ENCODE results near the gene SRRM3.
"Not testable (repeated sequence)": the region's sequence is repeated elsewhere in the genome, so short reads cannot be mapped to it uniquely, and the experiment has no call there.

Gene SRRM3

GRCh38 chr7:76303202-76304147 lies 101.8 kb downstream of the SRRM3 start:
- FAIRE-seq (no peak), DNase-seq (ENCODE audit: insufficient read length, low spot score) (peak; percentile 69)

GRCh38 chr7:76304888-76305375 lies 103.2 kb downstream of the SRRM3 start:
- no peak for DNase-seq (ENCODE audit: insufficient read length, low spot score)
- TF ChIP-seq CTCF (IDR thresholded peaks at IDR 0.05; ENCODE audit: insufficient read depth, missing control alignments): no peak
- FAIRE-seq: no peak

More at GRCh38 chr7:76303202-76304147, 101.8 kb downstream of the SRRM3 start:
- no peak for TF ChIP-seq CTCF (IDR thresholded peaks at IDR 0.05; ENCODE audit: insufficient read depth, missing control alignments)

- not testable (repeated sequence) for FAIRE-seq
Observed at GRCh38 chr7:76308874-76309273, 107.2 kb downstream of the SRRM3 start.

GRCh38 chr7:76309341-76310101 lies 107.8 kb downstream of the SRRM3 start:
- DNase-seq (ENCODE audit: insufficient read length, low spot score); FAIRE-seq: not testable (repeated sequence)

More at GRCh38 chr7:76308874-76309273, 107.2 kb downstream of the SRRM3 start:
- DNase-seq (ENCODE audit: insufficient read length, low spot score): not testable (repeated sequence)

- TF ChIP-seq CTCF (IDR thresholded peaks at IDR 0.05; ENCODE audit: insufficient read depth, missing control alignments): no peak
- FAIRE-seq (no peak), DNase-seq (ENCODE audit: insufficient read length, low spot score) (no peak)
Observed at GRCh38 chr7:76310102-76310957, 108.6 kb downstream of the SRRM3 start.

- DNase-seq (ENCODE audit: insufficient read length, low spot score); FAIRE-seq: not testable (repeated sequence)
Observed at GRCh38 chr7:76311838-76312237, 110.1 kb downstream of the SRRM3 start.

- FAIRE-seq: no peak
- DNase-seq (ENCODE audit: insufficient read length, low spot score): peak; percentile 96
- TF ChIP-seq CTCF (IDR thresholded peaks at IDR 0.05; ENCODE audit: insufficient read depth, missing control alignments): peak; percentile 99
Observed at GRCh38 chr7:76314042-76314721, 112.5 kb downstream of the SRRM3 start.

- not testable (repeated sequence) for DNase-seq (ENCODE audit: insufficient read length, low spot score); FAIRE-seq
Observed at GRCh38 chr7:76314740-76315139, 113.0 kb downstream of the SRRM3 start.
